ENCODE data around the gene DEGS1. TPM values are rescaled to one million over a fixed set of nuclear protein-coding genes. Genes with fewer than 3 reads are reported as not detected.

Gene DEGS1
- total RNA-seq, 1 experiment from 2014 or later = 71.3 TPM

DNA sequence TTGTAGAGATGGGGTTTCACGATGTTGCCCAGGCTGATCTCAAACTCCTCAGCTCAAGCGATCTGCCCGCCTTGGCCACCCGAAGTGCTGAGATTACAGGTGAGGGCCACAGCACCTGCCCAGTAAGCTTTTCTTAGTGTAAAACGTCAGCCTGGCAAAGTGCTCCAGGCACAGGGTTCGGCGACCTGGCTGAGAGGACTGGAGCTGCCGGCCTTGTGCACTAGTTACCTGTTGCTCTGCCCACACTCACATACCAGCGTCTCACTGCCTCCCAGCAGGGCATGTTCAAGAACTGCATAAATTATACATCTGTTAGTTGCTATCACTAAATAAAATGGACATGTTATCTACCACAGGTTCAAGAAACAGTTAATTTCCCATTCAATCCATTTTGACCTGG is 55.2 kb downstream of the DEGS1 start:
- no peaks in the 10 kb centered on the region for H4K20me1 ChIP-seq (ENCODE audit: low read length)
- H3K4me3 ChIP-seq (ENCODE audit: low read length) = no peak overlapping the region
- ATAC-seq (no peak), DNase-seq (no peak)
- H2AFZ ChIP-seq (ENCODE audit: low read length) = no peak overlapping the region
- CTCF ChIA-PET = no interaction called here
- BruUV-seq (replicated peaks) = no TSS peak
- TF ChIP-seq EZH2 (IDR thresholded peaks at IDR 0.05; ENCODE audit: low read length, unreplicated experiment) (no peak), EZH2phosphoT487 (IDR thresholded peaks at IDR 0.05; ENCODE audit: borderline replicate concordance, low read length) (no peak)
- TF ChIP-seq, protein P1, sequence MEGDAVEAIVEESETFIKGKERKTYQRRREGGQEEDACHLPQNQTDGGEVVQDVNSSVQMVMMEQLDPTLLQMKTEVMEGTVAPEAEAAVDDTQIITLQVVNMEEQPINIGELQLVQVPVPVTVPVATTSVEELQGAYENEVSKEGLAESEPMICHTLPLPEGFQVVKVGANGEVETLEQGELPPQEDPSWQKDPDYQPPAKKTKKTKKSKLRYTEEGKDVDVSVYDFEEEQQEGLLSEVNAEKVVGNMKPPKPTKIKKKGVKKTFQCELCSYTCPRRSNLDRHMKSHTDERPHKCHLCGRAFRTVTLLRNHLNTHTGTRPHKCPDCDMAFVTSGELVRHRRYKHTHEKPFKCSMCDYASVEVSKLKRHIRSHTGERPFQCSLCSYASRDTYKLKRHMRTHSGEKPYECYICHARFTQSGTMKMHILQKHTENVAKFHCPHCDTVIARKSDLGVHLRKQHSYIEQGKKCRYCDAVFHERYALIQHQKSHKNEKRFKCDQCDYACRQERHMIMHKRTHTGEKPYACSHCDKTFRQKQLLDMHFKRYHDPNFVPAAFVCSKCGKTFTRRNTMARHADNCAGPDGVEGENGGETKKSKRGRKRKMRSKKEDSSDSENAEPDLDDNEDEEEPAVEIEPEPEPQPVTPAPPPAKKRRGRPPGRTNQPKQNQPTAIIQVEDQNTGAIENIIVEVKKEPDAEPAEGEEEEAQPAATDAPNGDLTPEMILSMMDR (conservative IDR thresholded peaks at IDR 0.05; ENCODE audit: low read depth, low read length) = no peak
- POLR2A ChIA-PET (ENCODE audit: unreplicated experiment) = interaction anchor here (0.9 kb wide), 1 partner anchor 65 kb away, joined by 5 read pairs; no protein-coding TSS in a partner anchor
- H3K79me2 ChIP-seq (ENCODE audit: low read length) = no peaks in the 10 kb centered on the region
- intact Hi-C loops (cut with micrococcal nuclease) = no loop called here
- peaks cover 23% of the 10 kb centered on the region; the same call in 1 of the 2 replicates for H3K36me3 ChIP-seq (ENCODE audit: low read depth, low read length)
- no peak overlapping the region for H3K27ac ChIP-seq (ENCODE audit: low read length)
- H3K9ac ChIP-seq (ENCODE audit: low read length) = no peak overlapping the region
- H3K9me2 ChIP-seq (replicated peaks; ENCODE audit: low read length) = no peaks in the 10 kb centered on the region
- H3F3A ChIP-seq (ENCODE audit: low read length, unreplicated experiment) = no peaks in the 10 kb centered on the region
- no peak overlapping the region for H3K4me2 ChIP-seq (ENCODE audit: low read length)
- H3K9me3 ChIP-seq (ENCODE audit: low read length) = no peaks in the 10 kb centered on the region
- H3K4me1 ChIP-seq (ENCODE audit: insufficient read depth, low read length) = no peaks in the 10 kb centered on the region
- no peaks in the 10 kb centered on the region for H3K27me3 ChIP-seq (ENCODE audit: low read length)

DNA sequence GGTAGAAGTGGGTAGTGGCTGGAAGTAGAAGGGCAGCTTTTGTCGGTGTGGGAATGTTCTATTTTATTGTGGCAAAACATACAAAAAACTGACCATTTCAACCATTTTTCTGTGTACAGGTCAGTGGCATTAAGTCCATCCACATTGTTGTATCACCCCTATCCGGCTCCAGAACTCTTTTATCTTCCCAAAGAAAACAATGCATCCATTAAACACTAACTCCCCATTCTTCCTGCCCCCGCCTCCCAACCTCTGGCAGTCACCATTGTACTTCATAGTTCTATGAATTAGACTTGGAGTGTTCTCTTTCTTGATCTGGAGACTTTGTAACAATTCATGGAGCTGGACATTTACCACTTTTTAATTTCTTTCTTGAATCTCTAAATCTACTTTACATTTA is 55.7 kb downstream of the DEGS1 start:
- no TSS peak for BruUV-seq (replicated peaks)
- CTCF ChIA-PET = no interaction called here
- H3K27ac ChIP-seq (ENCODE audit: low read length) = no peak overlapping the region

More for the DNA sequence above, 55.7 kb downstream of the DEGS1 start:
- TF ChIP-seq EZH2phosphoT487 (IDR thresholded peaks at IDR 0.05; ENCODE audit: borderline replicate concordance, low read length) = no peak
- TF ChIP-seq, protein P1 (conservative IDR thresholded peaks at IDR 0.05; ENCODE audit: low read depth, low read length) = no peak
- TF ChIP-seq EZH2 (IDR thresholded peaks at IDR 0.05; ENCODE audit: low read length, unreplicated experiment) = no peak
- Histone ChIP-seq H3K9me3 (ENCODE audit: low read length) (no peaks in the 10 kb centered on the region), H3K4me2 (ENCODE audit: low read length) (no peak overlapping the region), H4K20me1 (ENCODE audit: low read length) (no peaks in the 10 kb centered on the region), H3K4me1 (ENCODE audit: insufficient read depth, low read length) (no peaks in the 10 kb centered on the region), H2AFZ (ENCODE audit: low read length) (no peak overlapping the region), H3K79me2 (ENCODE audit: low read length) (no peaks in the 10 kb centered on the region), H3K4me3 (ENCODE audit: low read length) (no peak overlapping the region), H3F3A (ENCODE audit: low read length, unreplicated experiment) (no peaks in the 10 kb centered on the region), H3K36me3 (ENCODE audit: low read depth, low read length) (peaks cover 23% of the 10 kb centered on the region; the same call in 1 of the 2 replicates), H3K9me2 (replicated peaks; ENCODE audit: low read length) (no peaks in the 10 kb centered on the region), H3K27me3 (ENCODE audit: low read length) (no peaks in the 10 kb centered on the region), H3K9ac (ENCODE audit: low read length) (no peak overlapping the region)
- no peak for ATAC-seq
- POLR2A ChIA-PET (ENCODE audit: unreplicated experiment) = no interaction called here
- no peak for DNase-seq
- intact Hi-C loops (cut with micrococcal nuclease) = no loop called here

Other genes starting within 250 kb of the DEGS1 start
- 57.7 and 82.6 TPM in 2 replicates for gene FBXO28, start 69.1 kb upstream of the DEGS1 start, total RNA-seq (2014; rRNA removed)
- gene NVL, start 146.9 kb downstream of the DEGS1 start, total RNA-seq (2014; rRNA removed) = 26.6 and 37.1 TPM in 2 replicates
- gene CNIH4, start 173.6 kb downstream of the DEGS1 start, total RNA-seq (2014; rRNA removed) = 49.2 and 89.9 TPM in 2 replicates

All from PC-3 (cell line).